Activated CD8-positive, alpha-beta memory T cell treated with anti-CD3 and anti-CD28 coated beads, Interleukin-2, amount 50 U/mL, for 24 hours (primary cell): Measurements from ENCODE around the gene TUBGCP6.
"Not testable (repeated sequence)": the region's sequence is repeated elsewhere in the genome, so short reads cannot be mapped to it uniquely, and the experiment has no call there.

Source experiments
- DNase-seq: peaks from one replicate; pipeline ENCODE4 v3.0.0-alpha.2; 2020; ENCODE audit errors: extremely low read depth

Gene TUBGCP6

DNA sequence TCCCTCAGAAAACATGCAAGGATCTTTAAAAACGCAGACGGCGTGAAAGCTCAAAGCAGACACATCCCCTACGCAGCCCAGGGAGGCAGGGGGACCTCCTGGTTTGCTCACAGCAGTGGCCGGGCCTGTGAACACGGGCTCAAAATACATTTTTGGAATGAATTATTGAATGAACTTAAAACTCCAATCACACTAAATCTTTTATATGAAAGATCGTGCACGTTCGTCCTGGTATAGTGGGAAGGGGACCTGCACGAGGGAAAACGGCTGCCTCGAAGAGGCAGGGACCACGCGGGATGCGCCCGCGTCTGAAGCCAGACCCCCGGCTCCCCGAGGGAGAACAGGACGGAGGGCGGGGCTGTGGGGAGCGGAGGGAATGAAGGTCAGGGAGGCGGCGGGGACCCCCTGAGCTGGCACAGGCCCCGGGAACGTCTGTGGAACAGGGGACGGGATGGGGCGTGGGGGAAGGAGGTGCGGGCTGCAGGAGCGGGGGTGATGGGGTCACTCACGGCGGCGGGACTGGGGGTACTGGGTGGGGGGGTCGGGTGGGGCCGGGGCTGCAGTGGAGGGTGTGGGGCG, 75.6 kb downstream of the TUBGCP6 start:
- no peak for DNase-seq

DNA sequence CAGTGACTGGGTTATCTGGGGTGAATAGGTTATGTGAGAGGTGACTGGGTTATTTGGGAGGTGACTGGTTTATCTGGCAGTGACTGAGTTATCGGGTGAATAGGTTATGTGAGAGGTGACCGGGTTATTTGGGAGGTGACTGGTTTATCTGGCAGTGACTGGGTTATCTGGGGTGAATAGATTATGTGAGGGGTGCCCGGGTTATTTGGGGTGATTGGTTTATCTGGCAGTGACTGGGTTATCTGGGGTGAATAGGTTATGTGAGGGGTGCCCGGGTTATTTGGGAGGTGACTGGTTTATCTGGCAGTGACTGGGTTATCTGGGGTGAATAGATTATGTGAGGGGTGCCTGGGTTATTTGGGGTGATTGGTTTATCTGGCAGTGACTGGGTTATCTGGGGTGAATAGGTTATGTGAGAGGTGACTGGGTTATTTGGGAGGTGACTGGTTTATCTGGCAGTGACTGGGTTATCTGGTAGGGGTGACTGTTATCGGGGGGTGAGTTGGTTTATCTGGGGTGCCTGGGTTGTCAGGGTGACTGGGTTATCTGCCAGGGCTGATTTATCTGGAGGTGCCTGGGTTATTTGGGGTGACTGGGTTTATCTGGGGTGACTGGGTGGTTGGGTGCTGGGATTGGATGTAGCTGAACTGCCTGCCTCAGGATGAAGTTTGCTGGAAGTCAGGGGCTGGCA, 76.2 kb downstream of the TUBGCP6 start:
- DNase-seq = not testable (repeated sequence)

DNA sequence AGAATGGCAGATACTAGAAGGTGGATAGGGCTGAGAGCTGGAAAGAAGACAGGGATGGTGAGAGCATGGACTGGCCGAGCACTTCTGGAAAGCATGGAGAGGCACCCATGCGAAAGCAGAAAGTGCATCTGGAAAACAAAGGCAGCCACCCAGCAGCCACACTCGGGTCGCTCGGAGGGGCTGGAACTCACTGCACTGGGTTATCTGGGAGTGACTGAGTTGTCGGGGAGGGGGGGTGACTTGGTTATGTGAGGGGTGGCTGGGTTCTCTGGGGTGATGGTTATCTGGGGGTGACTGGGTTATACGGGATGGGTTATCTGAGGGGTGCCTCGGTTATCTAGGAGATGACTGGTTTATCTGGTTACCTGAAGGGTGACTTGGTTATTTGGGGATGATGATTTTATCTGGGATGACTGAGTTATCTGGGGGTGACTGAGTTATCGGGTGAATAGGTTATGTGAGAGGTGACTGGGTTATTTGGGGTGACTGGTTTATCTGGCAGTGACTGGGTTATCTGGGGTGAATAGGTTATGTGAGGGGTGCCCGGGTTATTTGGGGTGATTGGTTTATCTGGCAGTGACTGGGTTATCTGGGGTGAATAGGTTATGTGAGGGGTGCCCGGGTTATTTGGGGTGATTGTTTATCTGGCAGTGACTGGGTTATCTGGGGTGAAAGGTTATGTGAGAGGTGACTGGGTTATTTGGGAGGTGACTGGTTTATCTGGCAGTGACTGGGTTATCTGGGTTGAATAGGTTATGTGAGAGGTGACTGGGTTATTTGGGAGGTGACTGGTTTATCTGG, 76.9 kb downstream of the TUBGCP6 start:
- DNase-seq = no peak
